Tibial nerve (tissue), 4 donors: ENCODE results near the gene CFAP410.

Experiments
- CTCF ChIP-seq, 5 experiments: fragments of 200-600 bp in 3 of 5; fragments of 450-650 bp in 2 of 5; sonication (generic) in 3 of 5; IDR thresholded peaks; one replicate each; pipeline ENCODE4 v1.5.1; 2016 to 2019; ENCODE audit warnings: antibody characterized with exemption in 5 of 5, mild to moderate bottlenecking in 3 of 5, moderate library complexity in 2 of 5
- EP300 ChIP-seq, 2 donors: sonication (generic); formaldehyde crosslinking; IDR thresholded peaks; one replicate each; pipeline ENCODE4 v1.6.1; 2017; ENCODE audit warnings: antibody characterized with exemption in 2 of 2, mild to moderate bottlenecking in 1 of 2
- POLR2A ChIP-seq, 2 donors: fragments of 450-650 bp; IDR thresholded peaks; one replicate each; pipeline ENCODE4 v1.6.1; 2017; ENCODE audit warnings: antibody characterized with exemption in 2 of 2, mild to moderate bottlenecking in 2 of 2, moderate library complexity in 2 of 2

DNA sequence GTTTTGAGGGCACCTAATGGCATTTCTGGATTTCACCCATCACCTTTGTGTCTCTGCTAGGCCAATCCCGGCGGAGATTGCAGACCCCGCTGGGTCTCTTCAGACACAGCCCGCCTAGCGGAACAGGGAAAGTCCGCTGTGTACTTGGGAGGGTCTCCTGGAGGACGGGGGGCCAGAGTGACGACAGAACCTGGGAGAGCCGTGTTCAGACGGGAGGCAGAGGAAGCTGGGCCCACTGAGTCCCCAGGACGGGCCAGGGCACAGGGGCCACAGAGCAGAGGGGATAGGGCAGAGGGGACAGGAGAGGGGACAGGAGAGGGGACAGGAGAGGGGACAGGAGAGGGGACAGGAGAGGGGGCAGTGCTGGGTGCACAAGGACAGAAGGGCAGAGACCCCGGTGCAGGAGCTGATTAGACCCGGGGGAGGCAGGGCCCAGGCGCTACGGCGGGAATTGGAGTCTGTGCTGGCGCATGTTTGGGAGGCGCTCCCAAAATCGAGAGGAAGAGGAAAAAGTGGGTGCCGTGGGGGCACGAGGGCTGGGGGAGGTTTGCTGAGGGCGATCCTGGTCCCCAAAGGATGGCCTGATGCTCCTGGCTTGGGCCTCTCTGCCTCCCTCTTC, 26.9 kb upstream of the CFAP410 start:
- TF ChIP-seq CTCF (IDR thresholded peaks at IDR 0.05) (no peak), POLR2A (IDR thresholded peaks at IDR 0.05) (no peak), EP300 (IDR thresholded peaks at IDR 0.05) (no peak)
